CD14-positive monocyte (primary cell): Measurements from ENCODE around the gene PYGM. TPM values are rescaled to one million over a fixed set of nuclear protein-coding genes. Genes with fewer than 3 reads are reported as not detected.

Experiments
- DNase-seq, 3 donors: peaks; one replicate each; pipeline ENCODE4 v3.0.0-alpha.2; 2011 to 2022
- H2AFZ ChIP-seq: 2 replicates; pipeline ENCODE4 v1.6.0; 2012; ENCODE audit warnings: mild to moderate bottlenecking, low read depth, low read length, inconsistent platforms; ENCODE audit not compliant: insufficient read depth, poor library complexity, severe bottlenecking
- H3K27ac ChIP-seq, 2 donors: 1 replicate in 1 of 2; 2 replicates in 1 of 2; pipeline ENCODE4 v1.5.1; 2012 to 2013; ENCODE audit warnings: low read length in 2 of 2, control low read depth in 1 of 2, inconsistent platforms in 1 of 2, low read depth in 1 of 2, mild to moderate bottlenecking in 1 of 2
- H3K27me3 ChIP-seq, 2 donors: one replicate each; pipeline versions ENCODE4 v1.6.0 to v1.6.1; 2011 to 2013; ENCODE audit warnings: low read length in 2 of 2; ENCODE audit not compliant: control insufficient read depth in 2 of 2, insufficient read depth in 2 of 2
- H3K36me3 ChIP-seq, 2 donors: replicated peaks in 1 of 2; 1 replicate in 1 of 2; 2 replicates in 1 of 2; pipeline versions ENCODE4 v1.5.1 to v1.6.1; 2012 to 2013; ENCODE audit warnings: low read length in 2 of 2, control low read depth in 1 of 2, inconsistent platforms in 1 of 2, mild to moderate bottlenecking in 1 of 2; ENCODE audit not compliant: insufficient read depth in 2 of 2, control insufficient read depth in 1 of 2
- H3K4me1 ChIP-seq, 2 donors: 1 replicate in 1 of 2; 2 replicates in 1 of 2; pipeline versions ENCODE4 v1.5.1 to v1.6.1; 2012 to 2013; ENCODE audit warnings: low read length in 2 of 2, control low read depth in 1 of 2, inconsistent platforms in 1 of 2, mild to moderate bottlenecking in 1 of 2, moderate library complexity in 1 of 2; ENCODE audit not compliant: insufficient read depth in 2 of 2, control insufficient read depth in 1 of 2
- H3K4me2 ChIP-seq: replicated peaks from 2 replicates; pipeline ENCODE3; 2012; ENCODE audit warnings: low read length, moderate library complexity, mild to moderate bottlenecking; ENCODE audit not compliant: poor library complexity, severe bottlenecking; ENCODE audit errors: extremely low read depth
- H3K4me3 ChIP-seq, 3 experiments: fragments of 200-600 bp in 1 of 3; sonication (generic) in 1 of 3; replicated peaks in 1 of 3; 1 replicate in 2 of 3; 2 replicates in 1 of 3; pipeline ENCODE4 v1.5.1; 2011 to 2013; ENCODE audit warnings: low read length in 3 of 3, mild to moderate bottlenecking in 3 of 3, control low read depth in 2 of 3, low read depth in 2 of 3, inconsistent platforms in 1 of 3, moderate library complexity in 1 of 3
- H3K79me2 ChIP-seq: 2 replicates; pipeline ENCODE4 v1.6.0; 2012; ENCODE audit warnings: mild to moderate bottlenecking, control low read depth, inconsistent platforms, low read length, moderate library complexity; ENCODE audit not compliant: insufficient read depth
- H3K9ac ChIP-seq: 2 replicates; pipeline ENCODE4 v1.6.0; 2017; ENCODE audit warnings: low read length, mild to moderate bottlenecking; ENCODE audit not compliant: insufficient read depth, poor library complexity, severe bottlenecking
- H3K9me3 ChIP-seq, 2 donors: replicated peaks in 1 of 2; 1 replicate in 1 of 2; 2 replicates in 1 of 2; pipeline versions ENCODE4 v1.5.1 to v1.6.1; 2012 to 2013; ENCODE audit warnings: low read length in 2 of 2, control low read depth in 1 of 2; ENCODE audit not compliant: control insufficient read depth in 1 of 2, insufficient read depth in 1 of 2
- H4K20me1 ChIP-seq: 2 replicates; pipeline ENCODE4 v1.6.0; 2012; ENCODE audit warnings: mild to moderate bottlenecking, low read length, control low read depth, moderate library complexity; ENCODE audit not compliant: insufficient read depth
- H3K27ac Mint-ChIP-seq, 7 donors: one replicate each; pipeline ENCODE4 v1.8.0; 2020; ENCODE audit warnings: mild to moderate bottlenecking in 7 of 7, mixed read lengths in 7 of 7, moderate library complexity in 6 of 7, inconsistent platforms in 2 of 7
- H3K27me3 Mint-ChIP-seq, 3 donors: one replicate each; pipeline ENCODE4 v1.8.0; 2021 to 2022; ENCODE audit warnings: low read depth in 3 of 3, mild to moderate bottlenecking in 3 of 3, mixed read lengths in 3 of 3, moderate library complexity in 3 of 3, inconsistent platforms in 1 of 3
- H3K36me3 Mint-ChIP-seq, 2 donors: one replicate each; pipeline ENCODE4 v1.8.0; 2020; ENCODE audit warnings: mixed read lengths in 2 of 2, inconsistent platforms in 1 of 2, mild to moderate bottlenecking in 1 of 2
- H3K4me1 Mint-ChIP-seq: one replicate; pipeline ENCODE4 v1.8.0; 2020; ENCODE audit warnings: mild to moderate bottlenecking, mixed read lengths
- H3K4me3 Mint-ChIP-seq, 2 donors: one replicate each; pipeline ENCODE4 v1.8.0; 2020; ENCODE audit warnings: mild to moderate bottlenecking in 2 of 2, mixed read lengths in 2 of 2, moderate library complexity in 1 of 2
- H3K9me3 Mint-ChIP-seq, 7 donors: one replicate each; pipeline ENCODE4 v1.8.0; 2020 to 2022; ENCODE audit warnings: mixed read lengths in 7 of 7, mild to moderate bottlenecking in 6 of 7, moderate library complexity in 6 of 7, inconsistent platforms in 2 of 7
- CTCF ChIP-seq: fragments of 200-600 bp; IDR thresholded peaks from one replicate; pipeline ENCODE4 v1.8.0; 2022; ENCODE audit warnings: antibody characterized with exemption, mild to moderate bottlenecking
- WGBS: methylation state at CpG from one replicate; pipeline ENCODE4 v1.1.5; 2013; ENCODE audit warnings: missing lambda C conversion rate; ENCODE audit not compliant: insufficient coverage; 5-methylcytosine and 5-hydroxymethylcytosine counted together
- intact Hi-C, 2 donors: fragments of 100-400 bp; cut with micrococcal nuclease; formaldehyde crosslinking; loops; one replicate each; pipeline versions ENCODE4 v1.15.0 to v1.15.1; 2023
- polyA plus RNA-seq, 3 donors: library from polyadenylated mRNA; depleted of rRNA in 1 of 3; unstranded in 2 of 3; stranded (reverse) in 1 of 3; fragments of 300-500 nt in 2 of 3; fragments of >200 nt in 1 of 3; fragmentation: Illumina TruSeq in 2 of 3; gene quantifications; 1 replicate in 2 of 3; 2 replicates in 1 of 3; pipeline ENCODE4 v1.2.3, GENCODE V29; 2012 to 2021

The PYGM gene
- polyA plus RNA-seq, 3 donors = 0.05 to 1.8 TPM; not detected in 1

- Histone ChIP-seq H3K27ac (no peak overlapping the region), H3K79me2 (peaks cover 8% of the 10 kb centered on the region), H3K4me3 (no peak overlapping the region), H3K9me3 (no peaks in the 10 kb centered on the region), H3K4me2 (no peak overlapping the region), H4K20me1 (peaks cover 62% of the 10 kb centered on the region), H2AFZ (no peak overlapping the region), H3K9ac (no peak overlapping the region), H3K4me1 (peaks cover 15 to 32% of the 10 kb centered on the region in 2 donors), H3K36me3 (peaks cover 40 to 59% of the 10 kb centered on the region in 2 donors), H3K27me3 (peaks cover 5 to 7% of the 10 kb centered on the region in 2 donors)
- Mint-ChIP-seq H3K4me1 (peaks cover 24% of the 10 kb centered on the region), H3K27me3 (peaks cover 7 to 9% (median 8%) of the 10 kb centered on the region in 3 donors), H3K4me3 (no peak overlapping the region), H3K36me3 (peaks cover 44 to 54% of the 10 kb centered on the region in 2 donors), H3K27ac (no peak overlapping the region), H3K9me3 (no peaks in the 10 kb centered on the region)
- 94% methylated on average over 3 of the region's 7 CpGs for WGBS
- intact Hi-C loops = no loop called here
- DNase-seq = no peak
- no peak for TF ChIP-seq CTCF
These were observed 32.8 kb downstream of the PYGM start for GRCh38 chr11:64726867-64727530.

- Mint-ChIP-seq H3K27ac (no peak overlapping the region), H3K27me3 (peaks cover 13 to 16% (median 15%) of the 10 kb centered on the region in 3 donors), H3K4me3 (no peak overlapping the region), H3K4me1 (peaks cover 24% of the 10 kb centered on the region), H3K9me3 (no peaks in the 10 kb centered on the region), H3K36me3 (peaks cover 37 to 47% of the 10 kb centered on the region in 2 donors)
- Histone ChIP-seq H3K4me1 (peaks cover 15 to 32% of the 10 kb centered on the region in 2 donors), H3K9ac (no peak overlapping the region), H3K36me3 (peaks cover 33 to 52% of the 10 kb centered on the region in 2 donors), H3K79me2 (peaks cover under 1% of the 10 kb centered on the region), H3K9me3 (no peaks in the 10 kb centered on the region), H3K4me2 (no peak overlapping the region), H3K27ac (no peak overlapping the region), H2AFZ (no peak overlapping the region), H3K4me3 (no peak overlapping the region), H4K20me1 (peaks cover 55% of the 10 kb centered on the region), H3K27me3 (peaks cover 5 to 14% of the 10 kb centered on the region in 2 donors)
- TF ChIP-seq CTCF = no peak
- intact Hi-C loops = no loop called here
- WGBS = 67% methylated on average over 6 of the region's 9 CpGs
- DNase-seq = no peak
These were observed 33.5 kb downstream of the PYGM start for GRCh38 chr11:64726211-64726641.
